Activated CD8-positive, alpha-beta memory T cell treated with anti-CD3 and anti-CD28 coated beads for 48 hours (primary cell): ENCODE results near the gene TMEM209.

Source experiments
- DNase-seq, 3 experiments: peaks; one replicate each; pipeline ENCODE4 v3.0.0-alpha.2; 2020; ENCODE audit warnings: low read depth in 2 of 3, low spot score in 2 of 3

The TMEM209 gene

DNA sequence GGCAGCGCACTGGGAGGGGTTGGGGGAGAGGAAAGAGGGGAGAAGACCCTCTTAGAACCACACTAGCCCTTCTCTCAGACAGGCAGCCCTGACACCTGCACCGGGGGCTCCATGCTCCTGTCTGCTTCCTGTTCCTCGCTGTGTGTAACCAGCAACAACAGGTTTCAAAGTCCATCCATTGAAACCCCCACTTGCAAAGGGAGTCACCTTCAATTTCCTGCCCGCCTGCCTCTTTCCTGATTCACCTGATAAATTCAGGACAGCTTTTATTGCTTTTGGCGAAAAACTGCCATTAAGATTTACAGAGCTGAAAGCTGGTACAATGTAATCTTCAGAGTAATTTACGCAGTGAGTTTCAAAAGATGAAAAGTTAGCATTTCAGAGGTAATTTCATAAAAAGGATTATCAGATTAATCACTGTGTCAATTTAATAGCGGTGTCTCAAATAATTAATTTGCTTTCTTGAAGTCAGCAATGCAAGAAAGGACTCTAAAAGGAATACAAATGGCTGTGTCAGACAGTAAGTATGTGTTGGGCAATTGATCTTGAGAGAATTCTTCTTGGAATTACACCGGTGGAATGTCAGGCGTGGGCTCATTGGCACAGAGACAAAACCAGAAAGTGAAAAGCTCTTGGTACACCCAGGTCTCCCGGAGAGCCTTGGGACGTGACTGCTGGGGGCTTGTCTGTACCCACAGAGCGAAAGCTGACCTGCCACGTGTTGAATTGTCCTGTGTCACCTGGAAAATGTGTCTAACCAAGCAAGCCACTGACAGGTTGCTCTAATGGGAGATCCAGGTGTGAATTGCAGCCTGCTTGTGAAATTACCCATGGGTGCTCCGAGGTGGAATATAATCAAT lies 60.7 kb downstream of the TMEM209 start:
- DNase-seq, result no peak

DNA sequence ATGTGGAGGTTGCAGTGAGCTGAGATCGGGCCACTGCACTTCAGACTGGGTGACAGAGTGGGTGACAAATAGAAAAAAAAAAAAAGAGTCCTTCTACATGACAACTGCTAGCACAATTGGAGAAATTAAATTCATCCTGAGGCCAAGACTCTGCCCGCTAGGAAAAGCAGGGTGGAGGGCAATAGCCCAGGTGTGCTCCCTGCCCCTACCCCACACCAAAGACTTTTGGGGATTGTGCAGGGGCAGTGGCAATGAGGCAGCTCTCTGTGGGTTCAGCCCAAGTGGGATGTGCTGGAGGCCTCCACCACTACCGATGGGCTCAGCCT lies 61.3 kb downstream of the TMEM209 start:
- no peak for DNase-seq

DNA sequence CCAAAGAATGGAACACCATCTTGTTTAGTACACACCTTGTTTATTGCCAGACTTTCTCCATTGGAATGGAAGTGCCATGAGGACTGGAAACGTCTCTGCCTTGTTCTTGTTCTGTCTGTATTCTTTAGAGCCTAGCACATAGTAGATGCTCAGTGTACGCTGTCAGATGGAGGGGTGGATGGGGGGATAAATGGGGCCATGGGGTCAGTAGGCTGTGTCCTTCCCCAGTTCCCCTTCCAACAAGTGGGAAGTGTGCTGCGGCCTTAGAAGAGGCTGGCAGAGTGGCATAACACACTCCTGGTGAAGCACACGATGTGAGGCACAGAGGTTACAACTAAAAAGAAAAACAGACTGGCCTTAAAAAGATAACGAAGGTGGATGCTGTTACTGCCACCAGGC lies 61.9 kb downstream of the TMEM209 start:
- DNase-seq, result no peak

DNA sequence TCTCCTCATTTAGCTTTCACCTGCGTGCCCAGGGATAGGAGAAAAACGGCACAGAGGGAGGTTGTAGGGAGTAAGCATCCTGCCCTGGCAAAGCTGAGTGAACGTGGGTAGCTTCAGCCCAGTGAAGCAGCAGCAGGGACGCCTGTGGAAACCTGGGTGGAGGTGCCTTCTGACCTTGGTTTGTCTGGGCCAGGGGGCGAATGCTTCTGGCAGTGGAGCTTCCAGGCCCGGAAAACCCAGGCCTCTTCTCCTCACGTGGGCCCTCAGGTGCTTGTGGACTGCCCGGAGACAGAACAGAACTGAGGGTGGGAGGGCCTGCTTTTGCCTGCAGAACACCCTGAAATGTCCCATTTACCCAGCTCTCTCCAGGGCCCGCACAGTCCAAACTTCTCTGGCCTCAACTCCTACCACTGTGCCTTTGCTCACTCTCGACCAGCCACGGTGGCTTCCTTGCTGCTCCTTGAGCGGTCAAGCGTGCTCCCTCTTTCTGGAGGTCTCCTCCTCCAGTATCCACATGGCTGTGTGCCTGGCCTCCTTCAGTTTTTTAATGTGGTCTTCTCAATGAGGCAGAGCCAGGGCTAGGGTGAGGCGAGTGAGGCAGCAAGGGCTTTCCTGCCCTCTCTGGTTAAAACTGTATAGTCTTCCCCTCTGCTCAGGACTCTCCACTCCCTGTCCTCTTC lies 62.4 kb downstream of the TMEM209 start:
- no peak for DNase-seq

DNA sequence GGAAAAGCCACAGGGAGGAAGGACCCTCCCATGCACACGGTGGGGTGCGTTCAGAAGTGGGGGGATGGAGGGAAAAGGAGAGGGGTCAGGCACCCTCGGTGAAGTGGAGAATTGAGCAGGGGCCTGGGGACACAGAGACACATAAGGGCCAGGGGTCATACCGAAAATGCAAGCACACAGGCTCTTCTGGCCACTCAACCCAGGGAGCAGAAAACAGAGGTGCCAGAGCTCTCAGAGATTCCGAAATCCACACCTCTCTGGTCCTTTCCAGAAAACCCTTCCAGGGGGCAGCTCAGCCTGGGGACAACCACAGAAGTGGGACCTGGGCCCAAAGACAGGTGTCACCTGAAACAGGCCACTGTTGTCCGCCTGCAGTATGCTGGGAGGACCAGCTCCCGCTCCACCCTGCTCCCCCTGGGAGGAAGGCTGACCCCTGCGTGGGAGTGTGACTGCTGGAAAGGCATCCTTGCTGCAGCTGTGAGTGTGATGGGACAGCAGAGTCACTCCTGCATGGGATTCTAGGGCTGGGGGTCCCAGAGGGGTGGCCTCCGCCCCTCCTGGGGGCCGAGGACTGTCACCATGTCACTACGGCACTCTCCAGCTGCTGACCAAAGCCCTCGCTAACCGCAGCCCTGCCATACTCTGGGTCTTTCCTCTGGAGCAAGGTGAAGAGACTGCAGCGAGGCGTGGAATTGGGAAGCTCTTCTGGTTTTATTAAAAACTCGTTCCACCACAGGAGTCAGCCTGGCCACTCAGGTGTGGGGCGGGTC lies 63.1 kb downstream of the TMEM209 start:
- no peak for DNase-seq

DNA sequence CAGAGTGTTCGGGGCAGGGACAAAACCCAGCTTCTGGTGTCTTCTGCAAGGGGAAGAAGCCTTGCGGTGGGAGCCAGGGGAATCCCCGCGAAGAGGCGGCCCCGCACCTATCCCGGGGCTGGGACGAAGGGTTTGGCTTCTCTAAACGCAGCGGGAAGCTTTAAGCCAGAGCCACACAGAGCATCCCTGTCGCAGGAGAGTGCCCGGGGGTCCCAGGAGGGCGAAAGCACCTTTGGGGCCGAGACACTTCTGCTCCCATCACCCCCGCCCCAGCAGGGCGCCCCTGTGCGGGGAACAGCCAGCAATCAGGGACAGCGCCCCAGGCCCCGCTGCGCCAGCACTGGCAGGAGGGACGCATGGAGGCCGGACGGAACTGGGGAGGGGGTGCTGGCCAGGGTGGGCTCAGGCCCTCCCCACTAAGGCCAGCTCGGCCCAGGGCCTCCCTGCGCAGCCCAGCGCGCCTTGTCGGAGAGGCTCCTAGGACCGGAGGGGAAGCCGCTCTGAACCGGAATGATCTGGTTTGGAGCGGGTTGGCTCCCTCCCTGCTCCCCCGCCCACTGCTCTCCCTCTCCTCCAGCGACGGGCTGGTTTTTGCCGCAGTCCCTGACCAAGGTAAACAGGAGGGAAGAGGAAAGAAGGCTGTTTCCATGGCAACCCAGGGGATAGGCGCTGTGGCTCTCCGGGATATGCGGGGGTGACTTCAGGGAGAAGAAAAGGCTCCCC lies 63.9 kb downstream of the TMEM209 start:
- DNase-seq, result no peak

DNA sequence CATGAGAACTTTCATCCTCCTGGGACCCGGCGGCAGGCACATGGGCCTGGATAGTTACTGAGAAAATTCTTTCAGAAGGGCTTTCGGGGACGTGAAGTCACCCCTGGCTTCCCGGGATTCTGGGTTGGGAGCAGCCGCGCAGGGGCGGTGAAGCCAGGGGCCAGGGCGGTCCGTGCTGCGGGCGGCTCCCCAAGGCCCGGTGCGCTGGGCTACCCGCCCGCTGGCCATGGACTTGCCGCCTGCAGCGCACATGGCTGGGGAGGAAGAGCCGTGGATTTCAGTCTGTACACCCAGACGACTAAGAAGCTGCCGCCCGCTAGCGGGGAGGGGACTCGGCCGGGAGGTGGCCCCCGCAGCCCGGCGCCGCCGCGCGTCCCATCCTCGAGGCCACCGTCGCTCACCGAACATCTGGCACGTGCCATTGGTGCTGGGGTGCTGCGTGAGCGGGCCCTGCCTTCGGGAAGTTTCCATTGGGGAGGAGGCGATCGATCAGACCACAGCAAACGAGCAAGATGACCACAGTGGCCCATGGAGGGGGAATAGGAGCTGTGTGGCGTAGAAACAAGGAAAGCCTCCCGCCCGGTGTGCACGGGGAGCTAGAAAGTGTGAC lies 64.5 kb downstream of the TMEM209 start:
- DNase-seq, result no peak

DNA sequence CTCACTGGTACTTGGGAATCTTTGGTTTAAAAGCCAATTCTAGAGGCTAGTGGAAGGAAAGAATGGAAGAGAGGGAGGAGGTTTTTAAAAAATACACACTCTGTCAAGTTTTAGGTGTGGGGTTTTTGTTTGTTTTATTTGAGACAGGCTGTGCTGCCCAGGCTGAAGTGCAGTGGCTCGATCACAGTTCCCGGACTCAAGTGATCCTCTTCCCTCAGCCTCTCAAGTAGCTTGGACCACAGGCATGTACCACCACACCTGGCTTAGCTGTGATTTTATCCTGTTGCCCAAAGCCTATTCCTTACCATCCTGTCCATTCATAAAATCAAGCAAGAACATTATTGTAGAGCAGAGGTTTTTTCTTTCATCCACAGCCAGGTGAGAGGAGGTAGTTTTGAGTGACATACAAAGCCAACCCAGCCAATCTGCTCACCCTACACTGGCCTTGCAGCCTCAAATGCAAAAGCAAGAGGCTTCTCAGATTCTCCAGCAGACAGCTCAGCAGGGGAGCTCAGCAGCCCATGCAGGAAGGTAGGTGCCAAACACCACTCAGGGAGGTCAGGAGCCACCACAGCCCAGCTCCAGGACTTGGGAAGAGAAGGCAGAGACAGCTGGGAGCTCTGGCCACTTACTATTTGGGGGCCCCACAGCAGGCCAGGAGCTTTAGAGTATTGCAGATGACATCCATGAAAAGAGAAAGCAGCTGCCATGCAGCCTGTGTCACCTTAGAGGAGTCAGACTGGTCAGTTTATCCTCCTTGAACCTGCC lies 65.8 kb downstream of the TMEM209 start:
- DNase-seq, result no peak

DNA sequence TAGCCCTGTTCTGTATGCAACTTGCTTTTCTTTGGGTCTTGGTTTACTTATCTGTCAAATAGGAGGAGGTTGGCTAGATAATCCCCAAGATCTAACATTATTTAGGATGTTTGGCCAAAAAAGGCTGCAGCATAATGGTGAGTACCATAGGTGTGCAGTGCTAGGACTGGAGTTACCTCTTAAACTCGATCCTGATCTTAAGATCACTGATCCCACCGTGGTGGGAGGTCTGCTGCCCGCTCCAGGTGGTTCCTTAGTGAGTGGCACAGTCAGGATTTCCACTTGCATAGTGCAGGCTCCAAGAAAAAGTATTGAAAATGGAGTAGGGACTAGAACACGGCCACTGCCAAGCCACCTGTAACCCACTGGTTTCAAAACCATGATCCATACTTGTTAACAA lies 68.0 kb downstream of the TMEM209 start:
- DNase-seq, result no peak

DNA sequence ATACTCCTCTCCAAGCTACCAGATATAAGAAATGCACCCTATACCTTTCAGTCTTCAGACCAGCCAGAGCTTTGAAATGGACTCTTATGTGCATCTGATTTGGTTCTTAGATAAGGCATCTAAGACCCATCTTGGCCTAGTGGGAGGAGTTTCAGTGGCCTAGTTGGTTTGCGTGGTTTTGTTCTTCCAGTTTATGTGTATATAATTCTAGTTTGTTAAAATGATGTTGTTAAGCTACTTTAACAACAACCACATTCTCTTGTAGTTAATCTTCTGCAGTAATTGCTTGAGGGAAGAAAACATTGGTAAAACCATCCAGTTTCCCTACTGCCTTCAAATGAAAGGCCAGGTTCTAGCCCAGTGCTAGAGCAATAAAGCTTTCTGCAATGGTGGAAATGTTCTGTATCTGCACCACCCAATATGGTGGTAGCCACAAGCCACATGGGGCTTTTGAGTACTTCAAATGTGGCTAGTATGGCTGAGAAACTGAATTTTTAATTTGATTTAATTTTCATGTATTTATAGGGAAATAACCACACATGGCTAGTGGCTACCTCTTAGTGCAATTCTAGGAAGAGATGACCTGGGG lies 68.5 kb downstream of the TMEM209 start:
- no peak for DNase-seq

DNA sequence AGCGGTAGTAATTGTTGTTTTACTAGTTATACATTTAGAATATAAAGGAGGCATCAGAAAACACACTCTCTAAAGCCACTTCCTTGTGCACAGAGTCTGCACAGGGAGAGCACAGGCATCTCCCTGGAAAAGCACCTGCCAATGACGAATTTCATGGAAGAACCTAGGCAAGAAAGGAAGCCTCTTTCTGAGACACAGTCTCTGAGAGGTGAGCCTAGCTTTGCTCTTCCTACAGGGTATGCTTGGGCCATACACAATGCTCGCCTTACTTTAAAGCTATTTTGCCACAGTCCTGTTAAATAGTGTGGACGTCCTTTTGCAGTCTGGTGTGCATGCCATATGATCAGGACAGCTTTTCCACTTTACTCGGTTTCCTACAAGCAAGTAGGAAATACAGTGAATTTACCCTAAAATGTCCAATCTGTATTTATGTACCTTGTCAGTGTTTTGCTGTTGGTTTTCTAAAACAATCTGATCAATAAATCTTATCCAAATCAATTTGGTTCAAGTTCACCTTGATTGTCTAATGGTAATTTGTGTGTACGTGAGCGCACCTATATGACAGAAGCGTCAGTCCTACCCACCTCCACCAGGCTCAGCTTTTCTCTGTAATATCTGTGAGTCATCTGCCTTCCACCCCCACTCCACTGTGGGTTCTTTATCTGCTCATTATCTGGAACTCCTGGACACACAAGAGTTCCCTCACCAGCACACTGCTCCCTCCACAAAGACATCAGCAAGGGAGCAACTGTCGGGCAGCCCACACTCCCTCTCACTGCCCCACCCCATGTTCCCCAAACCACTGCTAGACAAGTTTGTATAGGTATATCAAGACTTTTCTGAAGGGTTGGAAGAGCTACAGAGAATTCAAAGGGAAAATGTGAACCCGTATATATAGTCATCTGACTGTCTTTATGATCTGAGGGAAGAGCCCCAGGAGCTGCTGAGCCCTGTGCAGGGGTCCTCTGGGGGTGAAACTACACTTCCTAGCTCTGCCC lies 69.7 kb downstream of the TMEM209 start:
- no peak for DNase-seq

DNA sequence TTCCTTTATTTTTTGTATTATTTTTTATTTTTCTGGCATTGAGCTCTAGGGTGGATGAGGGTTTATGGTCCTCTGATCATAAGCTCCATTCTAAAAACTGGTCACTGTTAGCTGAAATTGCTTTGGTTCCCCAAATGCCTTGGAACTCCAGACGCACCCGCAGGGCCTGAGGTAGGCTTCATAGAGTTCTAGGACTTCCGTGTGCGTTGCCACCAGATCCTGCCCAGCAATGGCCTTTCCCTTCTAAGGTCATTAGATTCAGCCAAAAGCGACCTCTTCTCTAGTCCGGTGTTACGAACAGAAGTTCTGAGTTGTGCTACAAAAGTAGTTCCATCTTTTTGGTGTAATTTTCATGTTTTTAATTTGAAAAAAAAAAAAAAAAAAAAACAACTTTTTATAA lies 70.5 kb downstream of the TMEM209 start:
- DNase-seq, result no peak

DNA sequence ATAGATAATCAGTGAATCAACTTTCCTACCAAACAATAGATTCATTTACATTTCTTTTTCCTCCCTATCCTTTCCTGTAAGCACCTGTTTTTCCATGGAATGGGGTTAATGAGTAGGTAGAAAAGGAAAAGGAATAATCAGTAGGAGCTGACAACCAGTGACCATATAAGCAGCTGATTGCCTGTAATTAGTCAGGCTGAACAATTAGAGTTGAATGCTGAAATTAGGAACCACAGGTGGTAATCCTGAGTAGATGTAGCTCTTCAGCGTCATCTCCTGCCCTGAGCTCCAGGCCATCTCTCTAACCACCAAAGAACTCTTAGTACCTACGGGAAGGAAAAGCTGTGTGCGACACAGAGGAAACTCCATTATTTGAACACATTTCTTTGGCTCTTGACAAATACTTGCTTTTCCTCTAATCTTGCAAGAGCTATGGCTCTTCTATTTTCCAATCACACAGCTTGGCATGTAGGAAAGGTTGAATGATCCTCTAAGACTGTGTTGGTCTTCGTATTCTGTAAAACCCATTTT lies 71.0 kb downstream of the TMEM209 start:
- DNase-seq, result no peak

DNA sequence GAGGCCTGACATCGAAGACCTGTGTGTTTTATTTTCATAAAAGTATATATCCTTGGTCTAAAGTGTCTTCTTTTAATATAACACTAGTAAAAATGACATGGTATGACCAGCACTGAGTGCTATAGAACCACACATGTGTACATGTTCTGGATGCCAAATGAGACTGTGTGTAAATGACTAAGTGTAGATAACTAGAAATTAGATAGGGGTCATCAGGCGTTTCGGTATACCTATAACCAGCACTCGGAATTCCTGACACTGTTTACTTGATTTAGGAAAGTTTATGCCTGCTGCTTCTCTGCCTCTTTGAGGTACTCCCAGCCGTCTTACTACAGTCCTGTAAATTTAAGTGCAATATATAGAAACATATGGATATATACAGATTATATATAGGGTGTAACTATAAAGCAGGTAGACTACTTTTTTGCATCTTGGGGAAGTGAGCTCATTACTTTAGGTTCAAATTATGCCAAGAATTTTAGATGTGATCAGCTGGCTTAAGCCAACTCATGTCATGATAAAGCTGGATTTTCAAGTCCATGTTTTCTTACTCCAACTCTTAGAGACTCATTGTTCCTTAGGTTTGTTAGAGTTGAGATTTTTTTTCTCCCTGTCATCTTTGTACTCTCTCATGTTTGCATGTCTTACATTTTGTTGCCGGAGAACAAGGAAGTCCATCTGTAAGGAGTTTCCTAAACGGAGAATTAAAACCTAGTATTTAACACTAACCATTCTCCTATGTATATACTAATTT lies 72.0 kb downstream of the TMEM209 start:
- DNase-seq, result no peak

DNA sequence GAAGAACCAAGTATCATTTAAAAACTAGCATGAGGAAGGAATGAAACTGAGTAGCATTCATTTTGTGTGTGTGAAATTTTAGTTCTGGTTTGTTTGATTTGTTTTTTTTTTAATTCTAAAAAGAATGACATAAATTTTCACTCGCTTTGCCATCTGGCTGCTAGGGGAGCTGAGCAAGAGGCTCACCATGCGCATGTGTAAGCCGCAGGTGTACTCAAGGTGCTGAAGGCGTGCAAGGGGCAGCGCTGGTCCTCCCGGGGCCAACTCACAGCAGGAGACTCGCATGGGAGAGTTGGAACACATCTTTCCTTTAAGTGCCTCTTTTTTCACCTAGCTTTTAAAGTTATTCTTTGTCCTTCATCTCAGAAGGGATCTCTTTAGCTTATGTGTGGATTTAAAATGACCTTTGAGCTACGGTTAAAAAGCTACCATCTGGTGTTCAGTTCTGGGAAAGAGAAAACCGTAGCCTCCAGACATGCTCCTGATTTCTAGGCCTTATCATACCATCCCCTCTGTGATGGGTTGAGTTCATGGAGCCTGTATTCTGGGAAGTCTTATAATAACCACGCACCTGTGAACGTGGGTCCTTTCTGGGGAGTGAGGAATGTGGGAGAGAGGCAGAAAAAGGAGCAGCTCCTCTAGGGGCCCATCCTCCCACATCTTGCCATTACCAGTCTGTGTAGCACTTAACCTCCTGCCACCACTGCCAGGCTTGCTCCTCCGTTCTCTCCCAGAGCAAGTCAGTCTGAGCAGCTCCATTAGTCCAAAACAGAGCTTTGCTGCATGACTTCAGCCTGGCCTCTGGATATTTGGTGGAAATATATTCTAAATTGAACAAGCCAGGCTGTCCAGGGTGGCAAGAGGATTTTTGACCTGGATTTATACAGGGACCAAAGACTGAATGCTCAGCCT lies 73.0 kb downstream of the TMEM209 start:
- no peak for DNase-seq

DNA sequence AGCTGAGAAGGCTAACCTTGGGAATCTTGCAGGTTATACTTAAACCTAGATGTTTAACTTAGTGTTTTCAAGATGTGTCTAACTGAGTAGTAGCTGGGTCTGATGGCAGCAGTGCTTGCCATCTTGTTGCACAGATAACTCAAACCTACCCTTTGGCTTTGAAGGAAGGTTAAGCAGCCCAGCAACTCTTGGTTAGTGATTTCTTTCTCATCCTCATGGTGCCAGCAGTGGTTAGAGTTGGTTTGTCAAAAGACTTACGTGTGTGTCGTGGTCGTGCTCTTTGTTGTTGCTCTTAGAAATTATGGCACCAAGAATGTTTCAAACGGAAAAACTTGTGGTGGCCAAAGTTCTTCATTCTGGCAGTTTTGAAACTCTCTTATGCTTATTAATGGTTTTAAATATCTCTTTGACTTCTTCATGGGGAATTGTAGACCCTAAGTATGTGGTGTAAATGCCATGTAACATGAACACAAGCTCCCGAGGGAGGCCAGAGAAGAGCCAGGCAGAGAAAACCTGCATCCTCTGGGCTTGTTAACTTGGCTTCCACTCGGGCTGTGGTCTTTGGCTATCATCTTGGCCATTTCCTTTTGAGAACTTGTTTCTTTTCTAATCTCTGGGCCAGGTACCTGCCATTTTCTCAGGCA lies 73.9 kb downstream of the TMEM209 start:
- no peak for DNase-seq
